HG03097 (cell line): ENCODE results near the gene CLEC4D.
"Not testable (repeated sequence)": the region's sequence is repeated elsewhere in the genome, so short reads cannot be mapped to it uniquely, and the experiment has no call there.

ENCODE experiments used
- ATAC-seq: cut with Tn5 transposase; IDR thresholded peaks from one replicate; pipeline ENCODE4 v1.9.1; 2021; ENCODE audit not compliant: unreplicated experiment, low FRiP score

CLEC4D gene

DNA sequence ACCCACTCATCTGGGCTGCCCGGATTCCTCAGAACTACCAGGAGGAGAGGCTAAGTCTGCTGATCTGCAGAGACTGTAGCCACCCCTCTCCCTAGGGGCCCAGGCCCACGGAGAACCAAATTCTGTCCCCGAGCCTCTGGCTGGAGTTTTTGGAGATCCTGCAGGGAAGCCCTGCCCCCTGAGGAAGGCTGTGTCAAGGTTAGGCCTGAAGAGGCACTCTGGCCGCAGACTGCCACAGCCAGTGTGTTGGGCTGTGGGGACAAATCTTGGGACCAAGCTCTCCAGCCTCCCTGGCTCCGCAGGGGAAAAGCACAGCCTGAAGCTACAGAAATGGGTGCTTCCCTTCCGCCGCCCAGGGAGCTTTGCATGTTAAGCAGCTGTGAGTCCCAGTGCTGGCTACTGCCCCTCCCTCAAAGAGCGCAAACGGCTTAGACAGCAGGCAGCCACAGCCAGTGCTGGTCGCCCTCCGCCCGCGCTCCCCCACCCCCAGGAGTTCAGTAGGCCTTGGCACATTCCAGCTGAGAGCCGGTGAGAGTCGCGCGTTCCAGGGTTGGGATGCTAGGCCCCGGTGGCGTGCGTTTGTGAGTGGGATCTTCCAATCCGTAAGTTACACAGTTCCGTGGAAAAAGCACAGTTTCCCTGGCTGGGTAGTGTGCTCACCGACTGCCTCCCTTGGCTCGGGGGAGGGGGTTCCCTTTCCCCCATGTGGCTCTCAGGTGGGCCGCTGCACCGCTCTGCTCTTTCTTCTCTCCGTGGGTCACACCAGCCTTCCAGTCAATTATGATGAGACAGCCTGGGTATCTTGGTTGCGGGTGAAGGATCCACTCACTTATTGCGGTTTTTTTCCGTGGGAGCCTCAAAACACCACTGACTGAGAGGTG, 14.2 kb downstream of the CLEC4D start:
- ATAC-seq = no peak

DNA sequence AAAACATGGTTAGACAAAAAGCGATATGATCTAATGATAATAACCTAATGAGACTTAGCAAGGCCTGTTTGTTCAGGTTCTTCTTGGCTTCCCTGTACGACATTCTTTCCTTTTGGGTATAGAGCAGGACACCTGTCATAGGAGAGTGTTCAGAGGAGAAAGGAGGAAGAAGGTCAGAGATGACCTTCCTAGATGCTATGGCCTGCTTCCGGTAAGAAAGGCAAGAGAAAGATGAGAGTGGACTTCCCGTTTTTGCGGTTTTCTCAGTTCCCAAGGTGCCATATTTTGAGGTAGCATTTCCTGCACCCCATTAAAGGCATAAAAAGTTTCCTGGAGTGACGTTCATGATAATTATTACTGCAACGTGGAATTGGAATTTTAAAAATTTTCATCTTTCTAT, 18.7 kb downstream of the CLEC4D start:
- ATAC-seq = no peak

DNA sequence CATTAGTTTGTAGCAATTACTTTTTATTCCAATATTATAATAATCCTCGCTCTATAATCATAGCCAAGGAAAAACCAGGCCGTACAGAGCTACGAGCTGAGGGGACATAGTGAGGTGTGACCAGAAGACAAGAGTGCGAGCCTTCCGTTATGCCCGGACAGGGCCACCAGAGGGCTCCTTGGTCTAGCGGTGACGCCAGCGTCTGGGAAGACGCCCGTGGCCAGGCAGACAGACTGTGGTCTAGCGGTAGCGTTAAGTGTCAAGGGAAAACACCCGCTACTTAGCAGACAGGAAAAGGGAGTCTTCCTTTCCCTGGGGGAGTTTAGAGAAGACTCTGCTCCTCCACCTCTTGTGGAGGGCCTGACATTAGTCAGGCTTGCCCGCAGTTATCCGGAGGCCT, 24.5 kb downstream of the CLEC4D start:
- ATAC-seq = not testable (repeated sequence)

DNA sequence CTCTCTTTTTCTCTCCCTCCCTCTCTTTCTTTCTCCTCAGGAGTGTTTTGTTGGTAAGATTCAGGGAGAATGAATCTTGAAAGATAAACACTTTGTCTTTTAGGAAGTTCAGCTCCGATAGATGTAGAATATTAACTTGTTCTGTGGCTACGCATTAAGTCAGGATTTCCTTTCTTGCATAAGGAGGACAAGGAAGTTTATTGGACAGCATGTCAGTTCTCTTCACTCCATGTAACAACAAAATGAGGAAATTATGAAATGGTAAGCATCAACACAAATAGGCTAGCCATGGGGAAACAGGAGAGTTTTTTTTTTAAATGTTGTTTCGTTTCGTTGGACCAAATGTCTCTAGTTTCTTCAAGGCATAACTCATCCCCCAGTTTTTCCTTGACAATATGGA, 27.5 kb downstream of the CLEC4D start, which contains the start of gene CLEC4E:
CLEC4E (minus strand) TSS at position 75 of the 400 bp plus-strand sequence. CDS start 108 bp downstream, outside the sequence.
- not testable (repeated sequence) for ATAC-seq

DNA sequence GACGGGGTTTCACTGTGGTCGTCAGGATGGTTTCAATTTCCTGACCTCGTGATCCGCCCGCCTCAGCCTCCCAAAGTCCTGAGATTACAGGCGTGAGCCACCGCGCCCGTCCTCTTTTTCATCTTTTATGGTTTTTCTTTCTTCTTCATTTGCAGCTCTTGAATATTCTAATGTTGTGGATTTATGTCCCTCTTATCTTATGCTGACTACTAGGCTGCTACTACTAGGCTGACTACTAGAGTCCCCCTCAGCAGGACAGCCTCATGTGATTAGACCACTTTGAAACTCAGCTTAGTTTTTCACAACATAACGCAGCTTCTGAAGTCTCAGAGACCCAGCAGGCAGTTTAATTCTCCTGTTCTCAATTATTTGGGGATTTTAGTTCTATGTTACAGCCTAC, 28.3 kb downstream of the CLEC4D start:
- no peak for ATAC-seq

DNA sequence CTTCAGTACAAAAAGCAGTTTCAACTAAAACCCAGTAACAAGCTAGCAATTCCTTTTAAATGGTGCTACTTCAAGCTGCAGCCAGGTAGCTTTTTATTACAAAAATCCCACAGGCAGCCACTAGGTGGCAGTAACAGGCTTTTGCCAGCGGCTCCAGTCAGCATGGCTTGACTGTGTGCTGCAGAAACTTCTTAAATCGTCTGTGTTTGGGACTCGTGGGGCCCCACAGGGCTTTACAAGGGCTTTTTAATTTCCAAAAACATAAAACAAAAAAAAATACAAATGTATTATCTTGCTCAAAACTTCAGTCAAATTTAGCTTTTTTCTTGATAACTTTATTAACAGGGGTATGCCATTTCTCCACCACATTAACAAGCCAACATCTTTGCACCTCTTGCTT, 31.0 kb downstream of the CLEC4D start:
- no peak for ATAC-seq

DNA sequence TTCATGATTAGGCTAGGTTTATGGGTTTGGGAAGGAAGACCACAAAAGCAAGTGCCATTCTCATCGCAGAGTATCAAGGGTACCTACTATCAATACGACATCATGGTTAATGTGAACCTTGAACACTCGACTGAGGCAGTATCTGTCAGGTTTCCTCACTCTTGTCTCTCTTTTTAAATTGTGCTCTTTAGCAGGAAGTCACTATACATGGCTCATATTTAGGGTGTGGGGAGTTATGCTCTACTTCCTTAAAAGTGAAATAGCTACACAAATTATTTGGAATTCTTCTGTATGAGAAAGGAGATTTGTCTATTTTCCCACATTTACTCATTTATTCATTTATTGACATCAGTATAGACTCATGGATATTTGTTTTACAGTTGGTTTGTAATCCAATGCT, 33.3 kb downstream of the CLEC4D start:
- no peak for ATAC-seq

DNA sequence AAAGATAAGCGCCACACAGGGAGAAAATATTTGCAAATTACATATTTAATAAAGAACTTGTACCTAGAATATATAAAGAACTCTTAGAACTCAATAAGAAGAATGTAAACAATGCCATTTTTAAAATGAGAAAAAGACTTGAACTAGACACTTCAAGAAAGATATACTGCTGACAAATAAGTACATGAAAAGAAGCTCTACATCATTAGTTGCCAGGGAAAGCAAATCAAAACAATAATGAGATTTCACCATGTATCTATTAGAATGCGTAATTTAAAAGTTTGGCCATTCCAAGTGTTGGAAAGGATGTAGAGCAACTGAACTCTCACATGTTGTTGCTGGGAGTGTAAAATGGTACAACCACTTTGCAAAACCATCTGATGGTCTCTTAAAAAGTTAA, 34.3 kb downstream of the CLEC4D start:
- ATAC-seq = no peak

DNA sequence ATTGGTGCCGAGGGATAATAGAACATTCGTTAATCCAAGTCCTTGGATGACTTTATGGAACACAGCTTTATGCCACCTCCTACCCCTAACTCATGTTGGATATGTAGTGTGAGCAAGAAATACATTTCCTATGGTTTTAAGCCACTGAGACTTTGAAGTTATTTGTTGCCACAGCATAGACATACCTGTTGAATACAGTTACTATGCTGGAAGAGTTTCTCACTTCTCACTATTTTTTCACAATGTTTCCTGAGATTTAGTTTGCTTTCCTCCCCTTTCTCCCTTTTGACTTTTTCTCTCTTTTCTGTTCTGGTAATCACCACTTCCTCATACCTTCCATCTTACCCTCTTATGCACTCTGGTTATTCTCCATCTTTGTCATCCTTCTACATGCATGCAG, 34.9 kb downstream of the CLEC4D start:
- ATAC-seq = no peak

DNA sequence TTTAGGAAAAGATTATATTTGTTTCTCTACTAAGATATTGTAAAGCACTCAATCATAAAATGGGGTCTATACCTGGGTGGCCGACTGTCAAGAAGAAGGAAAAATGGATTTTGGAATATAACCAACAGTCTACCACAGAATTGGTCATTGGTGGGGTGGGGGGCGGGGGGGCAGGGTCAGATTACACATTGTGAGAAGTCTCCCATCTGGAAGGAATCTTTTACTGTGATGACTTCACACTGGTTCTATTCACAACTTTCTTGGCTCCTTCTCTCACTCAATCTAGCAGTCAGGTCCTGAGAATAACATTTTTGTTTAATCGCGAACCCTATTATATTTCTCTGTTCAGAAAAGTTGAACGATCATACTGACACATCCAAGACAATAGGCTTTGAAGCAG, 36.1 kb downstream of the CLEC4D start:
- ATAC-seq = no peak

DNA sequence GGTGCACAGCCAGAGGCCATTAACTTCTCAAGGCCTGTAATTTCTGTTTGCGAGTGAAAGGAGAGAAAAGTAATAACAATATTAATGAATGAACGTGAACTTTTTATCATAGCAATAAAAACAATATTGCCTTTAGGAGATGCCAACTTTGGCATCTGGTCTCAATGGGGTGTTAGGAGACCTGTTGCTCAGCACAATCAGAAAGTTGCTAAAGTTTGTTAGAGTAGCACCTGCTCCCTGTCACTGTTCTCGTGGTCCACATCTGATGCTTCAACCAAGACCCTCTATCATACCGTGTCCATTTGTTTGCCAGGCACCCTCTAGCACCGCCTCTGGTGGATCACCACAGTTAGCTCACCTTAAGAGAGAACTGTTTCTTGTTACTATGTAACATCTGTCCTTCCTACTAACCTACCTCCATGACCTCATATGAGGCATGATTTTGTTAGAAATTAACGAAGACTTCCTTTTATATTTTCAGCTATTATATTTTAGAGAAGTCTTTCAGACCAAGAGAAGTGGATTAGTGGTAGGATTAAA, 39.9 kb downstream of the CLEC4D start:
- no peak for ATAC-seq

DNA sequence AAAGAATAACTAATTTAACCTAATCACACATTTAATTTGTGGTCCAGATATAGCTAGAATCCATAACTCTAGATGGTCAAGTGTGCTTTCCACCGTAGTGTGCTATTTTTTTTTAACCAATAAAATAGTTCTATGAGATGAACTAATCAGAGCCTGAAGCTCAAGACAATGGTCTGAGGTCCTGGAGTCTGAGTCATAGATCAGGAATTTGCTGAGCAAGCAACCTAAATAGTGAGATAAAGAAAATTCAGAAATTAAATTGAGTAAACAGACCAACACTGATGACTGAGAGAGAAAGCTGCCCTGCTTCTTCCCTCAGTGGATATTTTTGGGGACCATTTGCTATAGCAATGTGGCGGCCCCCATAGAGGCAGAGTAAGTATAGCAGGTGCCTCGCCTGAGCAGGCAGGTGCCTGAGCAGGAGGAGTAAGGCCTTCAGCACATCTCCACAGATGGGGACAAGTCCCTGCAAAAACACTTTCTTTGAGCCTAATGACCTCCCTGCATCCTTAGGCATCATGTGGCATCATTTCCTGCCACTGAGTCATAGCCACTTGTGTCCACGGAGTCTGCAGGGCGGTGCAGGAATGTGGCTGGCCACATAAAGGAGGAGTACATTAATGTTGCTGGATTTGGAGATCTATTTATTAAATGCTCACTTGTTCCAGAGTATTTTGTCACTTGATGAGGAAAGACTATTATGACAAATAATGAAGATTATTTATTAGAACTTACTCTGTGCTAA, 41.3 kb downstream of the CLEC4D start:
- ATAC-seq = no peak

DNA sequence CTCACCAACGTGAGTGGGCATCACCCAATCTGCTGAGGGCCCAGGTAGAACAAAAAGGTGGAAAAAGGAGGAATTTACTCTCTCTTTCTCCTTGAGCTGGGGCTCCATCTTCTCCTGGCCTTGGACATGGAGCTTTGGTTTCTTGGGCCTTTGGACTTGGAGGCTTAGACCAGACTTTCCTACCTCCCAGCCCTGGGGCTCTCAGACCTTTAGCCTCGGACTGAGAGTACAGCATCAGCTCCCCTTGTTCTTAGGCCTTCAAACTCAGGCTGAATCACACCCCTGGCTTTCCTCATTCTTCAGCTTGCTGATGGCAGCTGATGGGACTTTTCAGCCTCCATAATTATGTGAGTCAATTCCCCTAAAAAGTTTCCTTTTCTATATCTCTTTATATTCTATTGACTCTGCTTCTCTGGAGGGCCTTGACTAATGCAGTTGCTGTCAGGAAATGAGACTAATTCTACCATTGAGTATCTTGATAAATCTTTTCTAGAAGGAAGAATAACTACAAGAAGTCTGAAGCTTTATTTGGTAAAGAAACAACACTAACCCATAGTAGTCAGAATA, 43.3 kb downstream of the CLEC4D start:
- no peak for ATAC-seq

DNA sequence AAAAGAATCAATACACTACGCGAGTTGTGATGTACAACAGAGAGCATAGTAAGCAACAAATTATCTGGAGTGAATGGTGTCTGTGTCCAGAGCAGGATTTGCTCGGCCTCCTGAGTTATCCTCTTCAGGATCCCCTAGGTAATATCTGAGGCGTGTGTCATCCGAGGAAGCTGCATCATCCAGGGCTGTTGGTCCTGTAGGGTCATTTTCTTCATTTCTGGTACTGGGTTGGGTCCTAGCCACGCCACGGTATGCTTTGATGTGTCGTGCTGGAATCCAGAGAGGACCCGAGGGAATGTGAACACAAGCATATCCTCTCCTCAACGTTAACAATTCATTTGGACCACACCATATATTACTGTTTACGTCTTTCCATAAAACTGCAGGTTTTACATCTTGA, 46.4 kb downstream of the CLEC4D start:
- no peak for ATAC-seq

DNA sequence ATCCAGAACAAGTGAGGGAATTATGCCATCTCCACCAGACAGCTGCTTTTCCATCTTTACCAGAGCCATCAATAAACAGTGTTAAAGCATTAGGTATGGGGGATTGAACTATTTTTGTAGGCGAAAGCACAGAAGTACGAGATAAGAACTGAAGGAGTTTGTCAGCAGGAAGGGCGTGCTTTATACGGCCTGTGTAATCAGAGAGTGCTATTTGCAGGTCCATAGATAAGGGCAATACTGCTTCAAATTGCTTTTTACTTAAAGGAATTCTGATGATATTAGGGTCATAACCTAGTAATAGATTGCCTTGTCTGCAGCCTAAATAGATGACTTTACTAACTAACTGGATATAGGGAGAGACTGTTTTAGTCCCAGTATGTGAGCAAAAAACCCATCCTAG, 47.7 kb downstream of the CLEC4D start:
- ATAC-seq = no peak

DNA sequence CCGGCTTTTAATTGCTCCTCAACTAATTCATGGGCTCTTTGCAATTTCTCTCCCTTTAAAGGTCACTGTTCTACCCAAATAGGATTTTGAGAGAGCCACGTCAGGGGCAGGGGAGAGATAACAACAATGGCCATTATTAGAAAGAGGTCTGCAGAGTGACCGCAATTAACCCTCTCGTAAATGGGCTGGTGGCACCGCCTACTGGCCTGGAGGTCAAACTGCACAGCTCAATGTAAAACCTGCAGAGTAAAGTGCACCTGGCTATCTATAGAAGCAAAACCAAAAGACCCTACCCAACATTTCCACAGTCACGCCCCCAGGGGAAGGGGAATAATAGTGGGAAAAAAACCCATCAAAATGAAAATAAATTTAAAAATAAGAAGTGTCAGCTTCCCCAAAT, 49.0 kb downstream of the CLEC4D start:
- no peak for ATAC-seq

DNA sequence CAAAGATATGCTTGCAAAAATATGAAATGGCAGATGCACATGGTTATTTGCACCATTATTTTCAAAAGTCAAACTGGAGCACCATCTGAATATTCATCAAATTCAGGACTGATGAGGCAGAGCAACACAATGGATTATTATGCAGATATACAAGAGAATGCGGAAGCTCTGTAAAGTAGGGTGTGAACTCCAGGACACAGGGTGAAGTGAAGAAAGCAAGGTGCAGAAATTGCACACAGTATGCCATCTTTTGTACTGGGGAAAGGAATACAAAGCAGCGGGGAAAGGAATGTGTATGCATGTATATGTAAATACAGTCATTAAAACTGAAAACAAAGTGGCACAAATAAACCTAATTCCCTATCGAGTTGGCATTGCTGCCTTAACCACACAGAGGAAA, 50.1 kb downstream of the CLEC4D start:
- no peak for ATAC-seq

DNA sequence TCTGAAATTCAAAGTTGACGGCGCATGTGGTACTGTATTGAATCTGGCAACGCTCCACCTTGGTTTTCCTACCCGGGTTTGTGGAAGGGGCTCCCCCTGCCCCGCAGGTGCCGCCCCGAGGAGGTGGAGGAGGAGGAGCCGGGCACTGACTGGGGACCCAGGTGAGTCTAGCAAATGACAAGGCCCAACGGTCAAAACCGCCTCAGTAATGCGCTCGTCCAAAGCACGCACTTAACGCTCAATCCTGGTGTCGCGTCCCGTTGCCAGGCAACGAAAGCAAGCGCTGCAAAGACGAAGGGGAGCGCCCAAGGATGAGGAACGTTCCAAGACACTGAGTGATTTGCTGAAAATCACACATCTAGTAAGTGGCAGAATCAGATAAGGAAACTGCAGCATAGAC, 51.4 kb downstream of the CLEC4D start:
- no peak for ATAC-seq

DNA sequence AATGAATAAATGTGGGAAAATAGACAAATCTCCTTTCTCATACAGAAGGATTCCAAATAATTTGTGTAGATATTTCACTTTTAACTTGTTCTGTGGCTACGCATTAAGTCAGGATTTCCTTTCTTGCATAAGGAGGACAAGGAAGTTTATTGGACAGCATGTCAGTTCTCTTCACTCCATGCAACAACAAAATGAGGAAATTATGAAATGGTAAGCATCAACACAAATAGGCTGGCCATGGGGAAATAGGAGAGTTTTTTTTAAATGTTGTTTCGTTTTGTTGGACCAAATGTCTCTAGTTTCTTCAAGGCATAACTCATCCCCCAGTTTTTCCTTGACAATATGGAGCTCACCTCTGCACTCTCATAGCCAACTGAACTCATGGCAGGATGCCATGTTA, 52.7 kb downstream of the CLEC4D start:
- ATAC-seq = not testable (repeated sequence)

DNA sequence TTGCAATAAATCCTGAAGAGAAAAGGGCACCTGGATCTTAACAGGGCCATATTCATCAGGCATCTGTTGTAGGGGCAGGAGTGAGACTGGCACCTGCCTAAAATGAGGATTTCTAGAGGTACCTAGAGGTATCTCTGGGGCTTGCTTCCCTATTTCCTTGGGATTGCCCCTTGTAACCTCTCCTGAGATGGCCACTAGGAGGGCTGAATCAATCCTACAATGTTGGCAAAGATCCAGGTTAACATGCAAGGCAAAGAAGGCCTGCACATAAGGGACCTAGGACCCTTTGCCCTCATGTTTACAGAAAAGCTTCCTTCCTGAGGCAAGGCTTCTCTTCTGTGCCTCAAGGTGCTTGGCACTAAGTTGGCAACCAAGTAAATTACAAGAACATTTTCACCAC, 53.2 kb downstream of the CLEC4D start:
- ATAC-seq = no peak
